NCI-H345 treated with DMSO at 0.1 percent for 48 hours (cell line): Measurements from ENCODE around the gene CCDC33.

Source experiments
- DNase-seq: peaks from one replicate; lab custom pipeline; 2025; ENCODE audit not compliant: unreplicated experiment; lab: John Stamatoyannopoulos, UW

The CCDC33 gene

GRCh38 chr15:74228723-74229081 lies 7.4 kb upstream of the CCDC33 start:
- DNase-seq = peak; percentile 8

GRCh38 chr15:74229686-74230085 lies 6.4 kb upstream of the CCDC33 start:
- DNase-seq = no peak

- DNase-seq = no peak
Observed at GRCh38 chr15:74231475-74231874, 4.7 kb upstream of the CCDC33 start.

- DNase-seq = no peak
Observed at GRCh38 chr15:74233373-74233772, 2.8 kb upstream of the CCDC33 start.

GRCh38 chr15:74233851-74234597 lies 2.1 kb upstream of the CCDC33 start:
- DNase-seq = no peak

GRCh38 chr15:74234598-74234875 lies 1.6 kb upstream of the CCDC33 start:
- DNase-seq = no peak

GRCh38 chr15:74239051-74239705 lies 3.1 kb downstream of the CCDC33 start:
- DNase-seq = peak; percentile 15

GRCh38 chr15:74240002-74240568 lies 4.0 kb downstream of the CCDC33 start:
- peak; percentile 93 for DNase-seq

- DNase-seq = no peak
Observed at GRCh38 chr15:74240897-74241614, 4.9 kb downstream of the CCDC33 start.

- DNase-seq = no peak
Observed at GRCh38 chr15:74242441-74243185, 6.5 kb downstream of the CCDC33 start.

GRCh38 chr15:74243431-74243830 lies 7.3 kb downstream of the CCDC33 start:
- DNase-seq = no peak

GRCh38 chr15:74244822-74245341 lies 8.8 kb downstream of the CCDC33 start:
- no peak for DNase-seq

GRCh38 chr15:74245342-74245931 lies 9.3 kb downstream of the CCDC33 start:
- peak; percentile 67 for DNase-seq

- DNase-seq = no peak
Observed at GRCh38 chr15:74250266-74250665, 14.1 kb downstream of the CCDC33 start.

- no peak for DNase-seq
Observed at GRCh38 chr15:74251131-74251811, 15.1 kb downstream of the CCDC33 start.

GRCh38 chr15:74252291-74252690 lies 16.2 kb downstream of the CCDC33 start:
- DNase-seq = no peak

- DNase-seq = no peak
Observed at GRCh38 chr15:74252721-74253120, 16.6 kb downstream of the CCDC33 start.

- DNase-seq = no peak
Observed at GRCh38 chr15:74253211-74253921, 17.2 kb downstream of the CCDC33 start.

GRCh38 chr15:74257105-74257504 lies 21.0 kb downstream of the CCDC33 start:
- no peak for DNase-seq
